ENCODE measurements around the gene IL2RA.
"Not testable (repeated sequence)": the region's sequence is repeated elsewhere in the genome, so short reads cannot be mapped to it uniquely, and the experiment has no call there.

IL2RA gene

GRCh38 chr10:6082496-6083395, 20.6 kb upstream of the IL2RA start:
- DNase-seq: no peak

GRCh38 chr10:6080417-6080973, 18.3 kb upstream of the IL2RA start:
- no peak for DNase-seq

- no peak for DNase-seq
These were observed 16.9 kb upstream of the IL2RA start for GRCh38 chr10:6079044-6079443.

GRCh38 chr10:6077071-6077675, 15.0 kb upstream of the IL2RA start:
- DNase-seq: no peak

GRCh38 chr10:6074489-6075301, 12.5 kb upstream of the IL2RA start:
- no peak for DNase-seq

- no peak for DNase-seq
These were observed 10.2 kb upstream of the IL2RA start for GRCh38 chr10:6072215-6072934.

- no peak for DNase-seq
These were observed 9.3 kb upstream of the IL2RA start for GRCh38 chr10:6071181-6072175.

GRCh38 chr10:6070660-6071059, 8.5 kb upstream of the IL2RA start:
- no peak for DNase-seq

GRCh38 chr10:6069081-6069931, 7.1 kb upstream of the IL2RA start:
- no peak for DNase-seq

- no peak for DNase-seq
These were observed 6.3 kb upstream of the IL2RA start for GRCh38 chr10:6068422-6068821.

- DNase-seq: no peak
These were observed 5.8 kb upstream of the IL2RA start for GRCh38 chr10:6068006-6068405.

GRCh38 chr10:6067457-6067856, 5.3 kb upstream of the IL2RA start:
- no peak for DNase-seq

- DNase-seq: no peak
These were observed 3.7 kb upstream of the IL2RA start for GRCh38 chr10:6065835-6066234.

GRCh38 chr10:6065406-6065805, 3.2 kb upstream of the IL2RA start:
- no peak for DNase-seq

- not testable (repeated sequence) for DNase-seq
These were observed 2.6 kb upstream of the IL2RA start for GRCh38 chr10:6064726-6065125.

- no peak for DNase-seq
These were observed 2.0 kb upstream of the IL2RA start for GRCh38 chr10:6064119-6064518.

- no peak for DNase-seq
These were observed 1.1 kb downstream of the IL2RA start for GRCh38 chr10:6061056-6061455.

- DNase-seq: no peak
These were observed 2.7 kb downstream of the IL2RA start for GRCh38 chr10:6059506-6059905.

GRCh38 chr10:6058682-6059475, 3.3 kb downstream of the IL2RA start:
- no peak for DNase-seq

Measured in NCI-H774 (cell line).